IMR-90 (cell line): Measurements from ENCODE around the gene TRAFD1. TPM values are rescaled to one million over a fixed set of nuclear protein-coding genes. Genes with fewer than 3 reads are reported as not detected.

Source experiments
- ATAC-seq: fragments of 200-7000 bp; cut with Tn5 transposase; 2 replicates; pipeline ENCODE4 v1.9.1; 2020; ENCODE audit warnings: low read depth, mild to moderate bottlenecking, moderate library complexity
- BruUV-seq: library from RNA; stranded (reverse); fragments of 400-500 nt; replicated peaks from 2 replicates; lab custom pipeline; 2021; lab: Mats Ljungman, UMichigan
- CTCF ChIA-PET: fragments of 300-600 bp; formaldehyde crosslinking; extraction: SDS; loops from one replicate; lab custom pipeline; 2021; ENCODE audit warnings: antibody characterized with exemption; lab: Yijun Ruan, JAX
- POLR2A ChIA-PET: fragments of 300-600 bp; sonication (Branson Sonifier 250); formaldehyde crosslinking; loops from one replicate; lab custom pipeline; 2022; ENCODE audit warnings: antibody characterized with exemption; ENCODE audit not compliant: unreplicated experiment; lab: Charles Lee
- DNase-seq: peaks from one replicate; pipeline ENCODE4 v3.0.0; 2013
- H2AFZ ChIP-seq: replicated peaks from 2 replicates; pipeline ENCODE3; 2013; ENCODE audit warnings: low read length, mild to moderate bottlenecking; ENCODE audit not compliant: poor library complexity
- H2AK5ac ChIP-seq: 2 replicates; pipeline ENCODE4 v1.6.1; 2013; ENCODE audit warnings: low read depth, low read length, inconsistent platforms
- H2AK9ac ChIP-seq: replicated peaks from 2 replicates; pipeline ENCODE3; 2013; ENCODE audit warnings: mild to moderate bottlenecking, low read depth, low read length, moderate library complexity; ENCODE audit not compliant: poor library complexity
- H2BK120ac ChIP-seq: 2 replicates; pipeline ENCODE4 v1.6.1; 2013; ENCODE audit warnings: low read depth, low read length, inconsistent platforms
- H2BK15ac ChIP-seq: 3 replicates; pipeline ENCODE4 v1.6.1; 2013; ENCODE audit warnings: low read depth, low read length, inconsistent platforms
- H2BK20ac ChIP-seq: 2 replicates; pipeline ENCODE4 v1.6.1; 2013; ENCODE audit warnings: low read depth, mild to moderate bottlenecking, inconsistent platforms, low read length, moderate library complexity
- H2BK5ac ChIP-seq: 2 replicates; pipeline ENCODE4 v1.6.1; 2013; ENCODE audit warnings: mild to moderate bottlenecking, low read depth, low read length, inconsistent platforms; ENCODE audit not compliant: poor library complexity, severe bottlenecking
- H3K14ac ChIP-seq: replicated peaks from 2 replicates; pipeline ENCODE4 v1.6.1; 2013; ENCODE audit warnings: low read depth, low read length, inconsistent platforms
- H3K18ac ChIP-seq: 2 replicates; pipeline ENCODE4 v1.6.1; 2013; ENCODE audit warnings: low read depth, low read length, control low read depth
- H3K23ac ChIP-seq: 2 replicates; pipeline ENCODE4 v1.6.1; 2013; ENCODE audit warnings: low read depth, low read length, inconsistent platforms
- H3K27ac ChIP-seq: 2 replicates; pipeline ENCODE4 v1.5.1; 2013; ENCODE audit warnings: mild to moderate bottlenecking, control low read depth, low read length; ENCODE audit not compliant: insufficient read depth
- H3K27me3 ChIP-seq: 2 replicates; pipeline ENCODE4 v1.6.1; 2013; ENCODE audit warnings: low read length; ENCODE audit not compliant: control insufficient read depth, insufficient read depth
- H3K36me3 ChIP-seq: 2 replicates; pipeline ENCODE4 v1.6.1; 2013; ENCODE audit warnings: low read length, mixed read lengths; ENCODE audit not compliant: control insufficient read depth, insufficient read depth
- H3K4ac ChIP-seq: 2 replicates; pipeline ENCODE4 v1.6.1; 2013; ENCODE audit warnings: low read depth, low read length, inconsistent platforms
- H3K4me1 ChIP-seq: 2 replicates; pipeline ENCODE4 v1.6.1; 2013; ENCODE audit warnings: low read length, mixed read lengths; ENCODE audit not compliant: control insufficient read depth, insufficient read depth
- H3K4me2 ChIP-seq: 2 replicates; pipeline ENCODE4 v1.6.1; 2013; ENCODE audit warnings: low read depth, mild to moderate bottlenecking, control low read depth, low read length, moderate library complexity
- H3K4me3 ChIP-seq: 2 replicates; pipeline ENCODE4 v1.5.1; 2013; ENCODE audit warnings: low read depth, mild to moderate bottlenecking, control low read depth, low read length, moderate library complexity; ENCODE audit not compliant: insufficient read depth
- H3K56ac ChIP-seq: 2 replicates; pipeline ENCODE4 v1.6.1; 2013; ENCODE audit warnings: low read length, inconsistent platforms; ENCODE audit not compliant: insufficient read depth; ENCODE audit errors: extremely low read depth
- H3K79me1 ChIP-seq, 2 experiments: 2 replicates each; pipeline ENCODE4 v1.6.1; 2013; ENCODE audit warnings: low read length in 2 of 2, inconsistent platforms in 1 of 2, low read depth in 1 of 2
- H3K9ac ChIP-seq: 2 replicates; pipeline ENCODE4 v1.6.1; 2013; ENCODE audit warnings: low read depth, low read length, control low read depth
- H3K9me1 ChIP-seq: 2 replicates; pipeline ENCODE4 v1.6.1; 2013; ENCODE audit warnings: low read length, inconsistent platforms; ENCODE audit not compliant: insufficient read depth
- H3K9me3 ChIP-seq: 2 replicates; pipeline ENCODE4 v1.6.1; 2013; ENCODE audit warnings: low read length; ENCODE audit not compliant: control insufficient read depth, insufficient read depth
- H4K20me1 ChIP-seq: 2 replicates; pipeline ENCODE4 v1.6.1; 2013; ENCODE audit warnings: low read length, inconsistent platforms; ENCODE audit not compliant: insufficient read depth
- H4K5ac ChIP-seq: 2 replicates; pipeline ENCODE4 v1.6.1; 2013; ENCODE audit warnings: mild to moderate bottlenecking, low read depth, low read length, control low read depth
- H4K8ac ChIP-seq, 2 experiments: 2 replicates each; pipeline ENCODE4 v1.6.1; 2013; ENCODE audit warnings: low read depth in 2 of 2, low read length in 2 of 2, control low read depth in 1 of 2, inconsistent platforms in 1 of 2
- H4K91ac ChIP-seq: 2 replicates; pipeline ENCODE4 v1.6.1; 2013; ENCODE audit warnings: low read depth, low read length, inconsistent platforms; ENCODE audit not compliant: insufficient read depth
- BHLHE40 ChIP-seq: fragments of 150-350 bp; IDR thresholded peaks from 2 replicates; pipeline ENCODE4 v1.6.1; 2016; ENCODE audit warnings: mild to moderate bottlenecking, low read depth, low read length
- CEBPB ChIP-seq: IDR thresholded peaks from 2 replicates; pipeline ENCODE4 v1.6.1; 2012; ENCODE audit warnings: low read depth, low read length, improper control_type of control experiment
- FOS ChIP-seq: fragments of 150-350 bp; IDR thresholded peaks from 2 replicates; pipeline ENCODE4 v1.6.1; 2016; ENCODE audit warnings: low read depth, low read length
- RAD21 ChIP-seq: IDR thresholded peaks from 2 replicates; pipeline ENCODE4 v1.6.1; 2012; ENCODE audit warnings: low read length, improper control_type of control experiment
- RCOR1 ChIP-seq: IDR thresholded peaks from 2 replicates; pipeline ENCODE4 v1.6.1; 2012; ENCODE audit warnings: mild to moderate bottlenecking, low read length, improper control_type of control experiment; ENCODE audit not compliant: insufficient replicate concordance
- RFX5 ChIP-seq: IDR thresholded peaks from 2 replicates; pipeline ENCODE4 v1.8.0; 2012; ENCODE audit warnings: low read depth, mild to moderate bottlenecking, low read length, moderate library complexity
- SMC3 ChIP-seq: fragments of 150-350 bp; IDR thresholded peaks from 2 replicates; pipeline ENCODE4 v1.6.1; 2016; ENCODE audit warnings: low read depth, mild to moderate bottlenecking, antibody characterized with exemption, low read length, moderate library complexity
- WGBS, 2 experiments: methylation state at CpG; one replicate each; pipeline versions ENCODE4 v1.1.5 to v1.1.7; 2013; ENCODE audit warnings: missing lambda C conversion rate in 2 of 2; ENCODE audit not compliant: insufficient read length in 1 of 2; ENCODE audit errors: extremely low coverage in 2 of 2; 5-methylcytosine and 5-hydroxymethylcytosine counted together
- dilution Hi-C: fragments of 300-500 bp; cut with HindIII; formaldehyde crosslinking; loops from one replicate; pipeline ENCODE4 v1.14.3; 2018; ENCODE audit warnings: low sequenced_read_pairs; ENCODE audit not compliant: unreplicated experiment
- in situ Hi-C: fragments of 300-500 bp; cut with MboI; formaldehyde crosslinking; loops from 3 replicates; pipeline ENCODE4 v1.14.3; 2019; ENCODE audit warnings: low sequenced_read_pairs, inconsistent platforms, mixed read lengths
- intact Hi-C: fragments of 100-400 bp; cut with micrococcal nuclease; formaldehyde crosslinking; loops from 2 replicates; pipeline ENCODE4 v1.10.0; 2022
- polyA plus RNA-seq, 3 experiments: library from polyadenylated mRNA; depleted of rRNA; stranded (reverse); fragments of >200 nt; gene quantifications; 2 replicates each; pipeline ENCODE4 v1.2.3, GENCODE V29; 2012; ENCODE audit warnings: low replicate concordance in 1 of 3
- total RNA-seq: library from RNA; depleted of rRNA; stranded (reverse); fragments of >200 nt; gene quantifications from 2 replicates; pipeline ENCODE4 v1.2.3, GENCODE V29; 2012
- TF ChIP-seq, protein P1 (sequence below): conservative IDR thresholded peaks from 2 replicates; pipeline ENCODE4 v1.5.1; 2012; ENCODE audit warnings: mild to moderate bottlenecking, low read depth, low read length, improper control_type of control experiment

TRAFD1 gene
- total and polyA plus RNA-seq, 2 of the 4 experiments (the other 2 are of a cell fraction) = 41.3 to 70.4 TPM

DNA sequence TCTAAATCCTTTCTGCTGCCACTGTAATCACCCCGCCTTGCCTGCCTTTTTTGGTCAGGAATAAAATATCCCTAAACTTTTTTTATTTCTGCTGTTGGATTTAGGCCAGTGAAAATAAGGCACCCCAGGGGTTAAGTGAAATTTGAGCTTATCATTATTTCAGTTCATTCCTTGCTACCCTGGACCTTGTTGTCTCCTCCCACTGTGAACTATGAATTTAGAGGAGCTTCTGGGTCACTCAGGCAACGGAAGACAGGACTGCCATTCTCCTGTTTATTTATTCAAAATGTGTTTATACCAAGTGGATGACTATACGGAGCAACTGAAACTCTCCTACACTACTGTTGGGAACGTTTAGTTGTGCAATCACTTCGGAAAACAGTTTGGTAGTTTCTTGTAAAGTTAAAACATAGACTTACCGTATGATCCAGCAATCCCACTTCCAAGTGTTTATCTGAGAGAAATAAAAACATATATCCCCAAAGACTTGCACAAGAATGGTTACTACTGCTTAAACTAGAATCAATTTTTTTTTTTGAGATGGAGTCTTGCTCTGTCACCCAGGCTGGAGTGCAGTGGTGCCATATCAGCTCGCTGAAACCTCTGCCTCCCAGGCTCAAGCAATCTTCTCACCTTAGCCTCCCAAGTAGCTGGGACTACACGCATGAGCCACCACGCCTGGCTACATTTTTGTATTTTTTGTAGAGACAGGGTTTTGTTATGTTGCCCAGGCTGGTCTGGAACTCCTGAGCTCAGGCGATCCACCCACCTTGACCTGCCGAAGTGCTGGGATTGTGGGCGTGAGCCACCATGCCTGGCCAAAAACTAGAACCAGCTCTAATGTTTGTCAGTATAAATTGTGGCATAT lies 2.3 kb upstream of the TRAFD1 start:
- in situ Hi-C loops = no loop called here
- Histone ChIP-seq H3K23ac (peak overlapping the region; percentile 39; the same call in 1 of the 2 replicates), H3K4me2 (peak overlapping the region; percentile 60), H2BK5ac (peak overlapping the region; percentile 96), H4K91ac (peak overlapping the region; percentile 40), H3K36me3 (no peaks in the 10 kb centered on the region), H2AFZ (no peak overlapping the region), H3K27me3 (no peaks in the 10 kb centered on the region), H4K5ac (peak overlapping the region; percentile 81), H3K79me1 (peaks cover 0 to 22% of the 10 kb centered on the region in 2 experiments; a peak in 3 of 4 replicates), H3K56ac (0 out of 2 replicates have a peak overlapping the region, but pooled peaks have one; percentile 13), H2BK15ac (peak overlapping the region; percentile 51; the same call in 2 of the 3 replicates), H3K9ac (peak overlapping the region; percentile 54; the same call in 1 of the 2 replicates), H3K9me3 (no peaks in the 10 kb centered on the region), H2AK5ac (peak overlapping the region; percentile 72), H3K18ac (peak overlapping the region; percentile 91), H3K4me1 (peaks cover 15% of the 10 kb centered on the region), H2BK20ac (peak overlapping the region; percentile 81), H2BK120ac (peak overlapping the region; percentile 85), H4K8ac (peak overlapping the region in 1 of 2 experiments; percentile 78; a peak in 2 of 4 replicates), H3K14ac (peak overlapping the region; percentile 41; the same call in 1 of the 2 replicates), H4K20me1 (peaks cover 7% of the 10 kb centered on the region), H3K4ac (peak overlapping the region; percentile 62), H2AK9ac (no peak overlapping the region), H3K4me3 (no peak overlapping the region), H3K27ac (peak overlapping the region; percentile 98), H3K9me1 (0 out of 2 replicates have a peak, but pooled peaks cover 6% of the 10 kb centered on the region)
- dilution Hi-C loops = no loop called here
- ATAC-seq = peak; percentile 76
- DNase-seq = peak; percentile 98
- CTCF ChIA-PET = interaction anchor here (0.5 to 1.2 kb wide), 3 partner anchors 9 to 297 kb away, joined by 3 read pairs; no protein-coding TSS in a partner anchor
- intact Hi-C loops = loop anchor here (2.0 to 10.0 kb wide), 2 partner anchors 14 to 178 kb away; partner anchors contain the start of gene NAA25
- no CpG with 5 or more reads among the region's 12 CpGs for WGBS, 2 experiments
- TF ChIP-seq FOS (peak; percentile 77), BHLHE40 (peak; percentile 77), RAD21 (peak; percentile 5; the same call in 1 of the 2 replicates), RCOR1 (peak; percentile 69), CEBPB (peak; percentile 100), RFX5 (no peak), SMC3 (no peak)
- TF ChIP-seq, protein P1, sequence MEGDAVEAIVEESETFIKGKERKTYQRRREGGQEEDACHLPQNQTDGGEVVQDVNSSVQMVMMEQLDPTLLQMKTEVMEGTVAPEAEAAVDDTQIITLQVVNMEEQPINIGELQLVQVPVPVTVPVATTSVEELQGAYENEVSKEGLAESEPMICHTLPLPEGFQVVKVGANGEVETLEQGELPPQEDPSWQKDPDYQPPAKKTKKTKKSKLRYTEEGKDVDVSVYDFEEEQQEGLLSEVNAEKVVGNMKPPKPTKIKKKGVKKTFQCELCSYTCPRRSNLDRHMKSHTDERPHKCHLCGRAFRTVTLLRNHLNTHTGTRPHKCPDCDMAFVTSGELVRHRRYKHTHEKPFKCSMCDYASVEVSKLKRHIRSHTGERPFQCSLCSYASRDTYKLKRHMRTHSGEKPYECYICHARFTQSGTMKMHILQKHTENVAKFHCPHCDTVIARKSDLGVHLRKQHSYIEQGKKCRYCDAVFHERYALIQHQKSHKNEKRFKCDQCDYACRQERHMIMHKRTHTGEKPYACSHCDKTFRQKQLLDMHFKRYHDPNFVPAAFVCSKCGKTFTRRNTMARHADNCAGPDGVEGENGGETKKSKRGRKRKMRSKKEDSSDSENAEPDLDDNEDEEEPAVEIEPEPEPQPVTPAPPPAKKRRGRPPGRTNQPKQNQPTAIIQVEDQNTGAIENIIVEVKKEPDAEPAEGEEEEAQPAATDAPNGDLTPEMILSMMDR = no peak
- BruUV-seq = no TSS peak
- POLR2A ChIA-PET = interaction anchor here (0.5 to 1.0 kb wide), 3 partner anchors 10 to 25 kb away, joined by 3 to 14 read pairs (median 4); no protein-coding TSS in a partner anchor
